Measurements from ENCODE around the gene HLA-DRB5. TPM values are rescaled to one million over a fixed set of nuclear protein-coding genes. Genes with fewer than 3 reads are reported as not detected.

The HLA-DRB5 gene
- total RNA-seq, 6 experiments from 2014 or later: not detected

- no peak overlapping the region for H3K27ac Mint-ChIP-seq
- H3K4me1 Mint-ChIP-seq (ENCODE audit: low read depth): no peaks in the 10 kb centered on the region
- H3K36me3 Mint-ChIP-seq (ENCODE audit: low read depth): no peaks in the 10 kb centered on the region
- no peak for TF ChIP-seq CTCF (IDR thresholded peaks at IDR 0.05)
- DNase-seq: no peak
- H3K9me3 Mint-ChIP-seq: no peaks in the 10 kb centered on the region
- no peaks in the 10 kb centered on the region for H3K27me3 Mint-ChIP-seq (ENCODE audit: insufficient read depth)
- H3K4me3 Mint-ChIP-seq: no peak overlapping the region
Observed at GRCh38 chr6:32492351-32492750, 37.7 kb downstream of the HLA-DRB5 start.

GRCh38 chr6:32491700-32492099 is 38.4 kb downstream of the HLA-DRB5 start:
- no peaks in the 10 kb centered on the region for H3K36me3 Mint-ChIP-seq (ENCODE audit: low read depth)
- DNase-seq: no peak
- no peak overlapping the region for H3K27ac Mint-ChIP-seq
- no peaks in the 10 kb centered on the region for H3K4me1 Mint-ChIP-seq (ENCODE audit: low read depth)
- H3K4me3 Mint-ChIP-seq: no peak overlapping the region
- H3K27me3 Mint-ChIP-seq (ENCODE audit: insufficient read depth): no peaks in the 10 kb centered on the region
- no peak for TF ChIP-seq CTCF (IDR thresholded peaks at IDR 0.05)
- no peaks in the 10 kb centered on the region for H3K9me3 Mint-ChIP-seq

GRCh38 chr6:32488083-32488482 is 42.0 kb downstream of the HLA-DRB5 start:
- Mint-ChIP-seq H3K4me3 (no peak overlapping the region), H3K27me3 (ENCODE audit: insufficient read depth) (peaks cover 5% of the 10 kb centered on the region), H3K36me3 (ENCODE audit: low read depth) (no peaks in the 10 kb centered on the region), H3K9me3 (no peaks in the 10 kb centered on the region), H3K27ac (no peak overlapping the region), H3K4me1 (ENCODE audit: low read depth) (no peaks in the 10 kb centered on the region)
- TF ChIP-seq CTCF (IDR thresholded peaks at IDR 0.05): no peak
- no peak for DNase-seq

- no peak for DNase-seq
- H3K36me3 Mint-ChIP-seq (ENCODE audit: low read depth): no peaks in the 10 kb centered on the region
- H3K4me1 Mint-ChIP-seq (ENCODE audit: low read depth): no peaks in the 10 kb centered on the region
- TF ChIP-seq CTCF (IDR thresholded peaks at IDR 0.05): no peak
- peaks cover 10% of the 10 kb centered on the region for H3K27me3 Mint-ChIP-seq (ENCODE audit: insufficient read depth)
- H3K9me3 Mint-ChIP-seq: no peaks in the 10 kb centered on the region
- no peak overlapping the region for H3K27ac Mint-ChIP-seq
- H3K4me3 Mint-ChIP-seq: no peak overlapping the region
Observed at GRCh38 chr6:32484614-32484998, 45.5 kb downstream of the HLA-DRB5 start.

- Mint-ChIP-seq H3K4me3 (no peak overlapping the region), H3K27ac (no peak overlapping the region), H3K9me3 (no peaks in the 10 kb centered on the region), H3K27me3 (ENCODE audit: insufficient read depth) (peaks cover 11% of the 10 kb centered on the region), H3K4me1 (ENCODE audit: low read depth) (no peaks in the 10 kb centered on the region), H3K36me3 (ENCODE audit: low read depth) (no peaks in the 10 kb centered on the region)
- no peak for DNase-seq
- no peak for TF ChIP-seq CTCF (IDR thresholded peaks at IDR 0.05)
Observed at GRCh38 chr6:32483968-32484613, 46.0 kb downstream of the HLA-DRB5 start.
